GM18868 (cell line): ENCODE data around the gene COG5.

Experiments
- ATAC-seq: cut with Tn5 transposase; IDR thresholded peaks from one replicate; pipeline ENCODE4 v1.9.1; 2021; ENCODE audit warnings: mild to moderate bottlenecking, moderate library complexity; ENCODE audit not compliant: unreplicated experiment

The COG5 gene

DNA sequence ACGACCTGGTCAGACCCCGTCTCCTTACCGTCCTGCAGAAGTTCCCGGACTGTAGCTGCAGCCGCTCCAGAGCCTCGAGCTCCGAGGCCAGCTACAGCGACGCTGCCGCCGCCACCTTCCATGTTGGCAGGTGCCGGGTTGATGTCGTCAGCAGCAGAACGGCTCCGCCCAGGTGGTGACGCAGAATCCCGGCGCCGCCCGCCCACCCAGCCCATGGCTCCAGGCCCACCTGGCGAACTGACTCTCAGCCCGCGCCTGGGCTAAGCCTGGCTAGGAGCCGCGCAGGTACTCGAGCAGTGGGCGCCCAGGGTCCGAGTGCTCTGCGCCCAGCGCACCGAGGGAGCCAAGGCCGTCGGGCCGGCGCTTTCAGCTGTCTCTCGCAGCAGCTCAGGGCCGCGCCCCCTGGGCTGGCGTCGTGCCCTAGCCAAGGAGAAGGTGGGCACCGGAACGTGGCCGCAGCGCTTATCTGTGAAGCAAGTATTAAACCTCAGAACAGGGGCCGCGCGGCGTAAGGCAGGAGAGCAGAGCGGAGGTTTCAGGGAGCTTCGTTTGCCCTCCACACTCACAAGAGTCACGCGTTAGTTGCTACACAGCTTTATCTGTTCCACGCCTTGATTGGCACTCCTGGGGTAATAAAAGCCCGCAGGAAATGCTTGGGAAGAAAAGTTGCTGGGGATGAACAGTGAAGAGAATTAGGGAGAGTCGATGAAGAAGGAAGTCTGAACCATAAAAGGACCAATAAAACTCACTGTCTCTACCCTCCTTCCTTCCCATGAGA is at the start of gene COG5, which contains the start of gene DUS4L:
Gene COG5 (minus strand): TSS at position 146 of the 778 bp plus-strand sequence. CDS start 24 bp downstream, at position 122.
Gene DUS4L (plus strand): TSS at position 197 of the 778 bp plus-strand sequence. CDS start 3,100 bp downstream, outside the sequence.
- peak; percentile 98 for ATAC-seq

DNA sequence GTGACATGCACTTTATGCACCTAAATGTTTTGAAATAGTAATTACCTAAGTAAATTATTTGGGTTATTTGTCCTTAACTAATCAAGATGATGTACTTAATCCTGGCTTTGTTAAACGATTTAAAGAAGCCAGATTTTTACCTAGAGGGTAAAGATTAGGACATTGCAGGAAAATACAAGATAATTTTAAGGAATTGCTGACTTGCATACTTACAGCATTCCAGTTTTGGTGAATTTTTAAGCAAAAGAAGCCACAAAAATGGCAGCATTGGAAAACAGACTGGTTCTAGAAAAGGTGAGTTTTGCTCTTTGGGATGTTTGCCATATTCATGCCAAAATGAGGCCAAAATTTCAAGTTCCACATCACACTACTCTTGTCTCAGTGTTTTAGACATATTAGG is 49.7 kb upstream of the COG5 start:
- no peak for ATAC-seq

DNA sequence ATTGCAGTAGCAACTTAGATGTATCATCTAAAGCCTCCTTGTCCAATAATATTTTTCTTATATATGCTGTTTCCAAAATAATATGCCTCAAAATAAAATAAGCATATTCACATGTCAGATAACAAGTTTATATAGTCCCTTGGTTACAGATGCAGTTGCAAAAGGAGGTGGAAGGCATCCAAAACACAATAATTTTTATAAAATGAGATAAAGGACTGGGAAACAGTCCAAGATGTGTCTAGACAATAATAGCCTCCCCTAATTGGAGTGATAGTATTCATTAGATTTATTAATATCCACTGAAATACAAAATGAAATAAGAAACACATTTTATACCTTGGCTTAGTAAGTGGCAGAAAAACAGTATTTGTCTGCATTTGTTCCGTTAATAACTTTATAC is 46.6 kb upstream of the COG5 start:
- ATAC-seq, result no peak

DNA sequence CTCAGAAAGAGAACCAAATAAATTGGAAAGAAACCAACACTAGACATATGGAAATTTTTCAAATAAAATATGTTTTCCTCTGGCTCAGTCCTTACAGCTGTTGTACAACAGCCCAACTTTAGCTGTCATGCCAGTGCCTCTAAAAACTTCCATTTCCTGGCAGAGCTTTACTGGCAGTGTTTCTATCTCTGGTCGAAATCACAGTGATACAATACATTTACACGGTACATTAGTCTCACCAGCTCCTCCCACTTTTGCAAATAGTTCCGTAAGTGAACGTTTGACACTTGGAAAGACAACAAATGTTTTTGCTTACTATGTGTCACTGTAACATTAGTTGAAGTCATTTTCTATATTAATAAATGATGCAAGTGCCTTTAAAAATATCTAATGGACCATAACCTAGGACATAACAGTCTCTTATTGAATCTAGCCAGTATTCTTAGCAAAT is 46.1 kb upstream of the COG5 start:
- ATAC-seq, result no peak

DNA sequence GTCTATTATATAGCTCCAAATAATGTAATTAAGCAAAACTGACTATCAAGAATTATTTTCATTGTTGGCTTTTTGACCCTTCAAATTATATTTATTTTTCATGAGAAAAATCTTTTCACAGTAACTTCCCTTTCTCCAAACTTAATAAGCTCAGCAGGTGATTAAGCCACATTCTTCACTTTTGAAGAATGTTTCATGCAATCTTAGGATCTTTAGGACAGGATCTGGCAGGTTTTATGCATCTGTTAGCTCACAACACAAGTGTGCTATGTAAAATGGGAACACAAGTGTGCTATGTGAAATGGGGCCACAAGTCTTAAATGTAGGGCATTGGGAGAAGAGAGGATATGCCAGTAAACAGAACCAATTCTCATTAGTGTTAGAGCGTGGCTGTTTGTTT is 42.6 kb upstream of the COG5 start:
- ATAC-seq, result no peak

DNA sequence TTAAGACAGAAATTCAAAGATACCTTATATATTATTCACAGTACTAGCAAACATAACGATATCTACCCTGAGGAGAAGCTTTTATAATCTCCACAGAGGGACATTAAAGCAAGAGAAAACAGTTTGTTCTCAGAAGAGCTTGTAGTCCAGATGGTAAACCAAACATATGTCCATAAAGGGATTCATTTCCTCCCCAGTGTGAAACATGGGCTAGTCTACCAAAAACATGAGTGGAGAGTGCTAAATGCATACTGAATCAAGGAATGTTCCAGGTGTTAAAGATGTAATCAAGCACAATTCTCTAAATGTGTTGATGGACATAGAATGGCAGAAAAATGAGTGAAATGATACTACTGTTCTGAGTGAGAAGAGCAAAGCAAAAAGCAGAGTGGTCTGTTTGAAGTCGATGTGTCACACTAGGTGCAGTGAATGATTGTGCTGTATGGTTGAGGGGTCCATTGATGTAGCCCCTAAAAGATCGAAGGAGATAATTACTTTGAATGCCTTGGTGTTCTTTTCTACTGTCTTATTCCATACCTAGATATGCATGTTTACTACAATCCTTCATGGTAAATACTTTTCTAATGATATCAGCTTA is 41.6 kb upstream of the COG5 start:
- ATAC-seq, result no peak

DNA sequence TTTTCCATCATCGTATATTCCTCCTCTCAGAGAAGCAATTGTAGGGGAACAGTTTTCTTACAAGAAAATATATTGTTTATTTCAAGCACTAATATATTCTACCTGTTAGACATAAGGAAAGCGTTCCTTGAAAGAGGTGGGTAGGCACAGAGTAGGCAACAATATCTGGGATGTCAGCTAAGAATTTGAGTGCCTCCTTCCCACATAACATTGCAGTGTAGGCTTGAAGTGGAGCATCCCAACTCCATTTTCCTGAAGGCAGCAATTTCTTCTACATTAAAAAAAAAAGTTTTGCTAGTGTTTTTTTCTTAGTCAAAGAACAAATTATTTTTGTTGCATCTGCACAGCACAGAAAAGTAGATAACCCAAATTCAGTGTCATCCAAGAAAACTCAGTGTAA is 37.1 kb upstream of the COG5 start:
- no peak for ATAC-seq

DNA sequence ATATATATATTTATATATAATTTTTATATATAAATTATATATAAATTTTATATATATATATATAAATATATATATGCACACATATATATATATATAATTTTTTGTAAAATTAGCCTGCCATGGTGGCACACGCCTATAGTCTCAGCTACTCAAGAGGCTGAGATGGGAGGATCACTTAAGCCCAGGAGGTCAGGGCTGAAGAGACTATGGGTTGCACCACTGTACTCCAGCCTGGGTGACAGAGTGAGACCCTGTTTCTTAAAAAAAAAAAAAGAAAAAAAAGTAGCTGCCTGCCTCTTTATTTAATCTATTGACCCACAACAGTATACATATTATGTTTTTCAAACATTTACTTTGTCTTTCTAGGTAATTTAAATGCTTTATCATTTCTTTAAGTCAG is 35.5 kb upstream of the COG5 start:
- ATAC-seq, result no peak

DNA sequence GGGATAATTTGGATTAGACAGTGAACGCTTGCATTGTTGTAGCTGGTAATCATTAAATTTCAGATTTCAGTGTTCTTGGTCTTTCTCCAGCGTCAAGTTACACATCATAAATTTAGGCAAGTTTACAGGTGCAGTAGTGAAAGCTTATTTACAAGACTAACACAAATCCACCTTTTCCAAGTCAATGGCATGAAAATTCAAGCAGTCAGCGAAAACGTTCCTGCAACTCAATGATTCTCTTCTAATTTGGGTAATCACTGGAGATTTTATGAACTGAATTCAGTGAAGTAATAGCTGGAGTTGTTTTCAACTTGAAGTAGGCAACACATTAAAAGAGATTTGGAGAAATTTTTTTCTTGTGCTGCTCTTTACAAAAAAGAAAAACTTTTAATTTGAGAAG is 34.2 kb upstream of the COG5 start:
- ATAC-seq, result no peak

DNA sequence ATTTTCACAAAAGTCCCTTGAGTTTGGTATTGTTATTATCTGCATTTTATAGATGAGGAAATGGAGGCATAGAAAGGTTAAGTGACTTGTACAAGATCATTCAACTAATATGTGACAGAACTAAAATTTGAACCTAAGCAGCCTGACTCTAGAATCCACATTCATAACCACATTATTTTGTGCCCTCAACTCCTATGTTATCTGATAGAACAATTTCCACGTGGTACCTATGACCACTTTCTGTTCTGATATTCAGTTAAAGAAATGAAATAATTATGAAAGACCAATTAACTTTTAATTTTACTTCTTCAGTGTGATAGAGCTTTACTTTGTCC is 33.8 kb upstream of the COG5 start:
- ATAC-seq, result no peak

DNA sequence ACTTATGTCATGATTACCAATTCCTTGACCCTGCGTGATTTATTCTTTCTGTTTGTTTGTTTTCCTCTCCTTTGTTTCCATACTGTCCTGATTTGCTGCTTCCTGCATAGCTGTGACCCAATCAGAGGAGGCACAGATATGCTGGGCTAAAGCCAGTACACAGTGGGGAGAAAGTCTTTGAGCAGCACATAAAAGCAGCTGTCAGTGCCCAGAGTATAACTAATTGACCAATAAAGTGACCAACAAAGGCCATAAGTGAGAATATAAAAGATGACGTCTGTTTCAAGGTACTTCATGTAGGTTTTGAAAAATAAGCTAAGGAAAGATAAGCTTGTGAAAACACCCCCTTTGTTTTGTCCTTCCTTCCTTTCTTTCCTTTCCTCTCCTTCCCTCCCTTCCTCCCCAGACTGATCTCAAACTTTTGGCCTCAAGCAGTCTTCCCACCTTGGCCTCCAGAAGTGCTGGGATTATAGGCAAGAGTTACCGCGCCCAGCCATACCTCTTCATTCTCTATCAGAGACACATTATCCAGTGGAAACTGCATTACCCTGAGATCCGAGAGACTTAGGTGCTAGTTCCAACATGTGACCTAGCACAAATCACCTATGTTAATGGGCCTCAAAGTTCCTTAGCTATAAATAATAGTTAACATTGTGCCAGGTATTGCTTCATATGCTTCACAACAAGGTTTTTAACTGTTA is 33.3 kb upstream of the COG5 start:
- no peak for ATAC-seq

DNA sequence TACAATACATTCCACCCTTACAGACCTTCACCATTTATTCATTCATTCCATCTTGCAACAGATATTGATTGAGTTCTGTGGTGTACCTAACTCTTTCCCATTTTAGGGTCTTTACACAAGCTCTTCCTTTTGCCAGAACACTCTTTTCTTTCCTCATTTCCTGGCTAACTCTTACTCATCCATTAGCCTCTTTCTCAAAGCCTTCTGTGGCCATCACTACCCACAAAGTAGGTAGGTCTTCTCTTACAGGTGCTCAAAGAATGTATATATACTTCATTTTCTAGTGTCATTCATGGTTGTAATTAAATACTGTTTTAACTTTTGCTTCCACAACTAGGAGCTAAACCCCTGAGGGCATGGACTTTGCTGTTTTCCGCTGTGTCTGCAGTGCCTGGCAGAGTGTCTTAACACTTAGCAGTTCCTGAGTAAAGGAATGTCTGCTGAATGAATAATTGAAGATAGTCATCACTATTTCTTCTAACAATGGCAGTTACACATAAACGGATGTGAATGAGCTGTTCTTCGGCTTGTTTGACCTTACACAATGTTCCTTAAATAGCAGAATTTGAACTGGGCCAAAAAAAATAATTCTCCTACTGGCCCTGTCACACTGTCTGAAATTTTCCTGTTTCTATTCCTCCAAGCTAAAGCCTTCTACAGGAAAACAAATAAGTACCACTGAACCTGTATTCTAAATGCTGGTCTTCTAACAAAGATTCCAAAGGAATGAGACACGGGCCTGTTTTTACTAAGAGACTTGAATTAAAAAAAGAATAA is 31.4 kb upstream of the COG5 start:
- ATAC-seq, result no peak

DNA sequence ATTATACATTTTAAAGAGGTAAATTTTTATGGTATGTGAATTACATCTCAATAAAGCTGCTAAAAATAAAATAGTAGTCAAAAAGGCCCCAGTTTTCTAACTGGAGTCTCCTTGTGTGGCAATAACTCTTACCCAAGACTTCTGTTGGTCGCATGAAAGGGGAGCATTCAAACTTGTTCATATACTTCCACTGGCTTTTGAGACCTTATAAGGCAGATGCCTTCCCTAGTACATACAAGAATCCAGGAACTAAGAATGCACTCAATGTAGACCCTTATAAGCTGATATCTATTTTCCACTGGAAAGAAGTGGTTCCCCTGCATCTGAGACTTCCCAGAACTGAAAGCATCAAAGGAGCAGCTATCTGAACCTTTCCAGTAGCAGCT is 29.3 kb upstream of the COG5 start:
- ATAC-seq, result no peak

DNA sequence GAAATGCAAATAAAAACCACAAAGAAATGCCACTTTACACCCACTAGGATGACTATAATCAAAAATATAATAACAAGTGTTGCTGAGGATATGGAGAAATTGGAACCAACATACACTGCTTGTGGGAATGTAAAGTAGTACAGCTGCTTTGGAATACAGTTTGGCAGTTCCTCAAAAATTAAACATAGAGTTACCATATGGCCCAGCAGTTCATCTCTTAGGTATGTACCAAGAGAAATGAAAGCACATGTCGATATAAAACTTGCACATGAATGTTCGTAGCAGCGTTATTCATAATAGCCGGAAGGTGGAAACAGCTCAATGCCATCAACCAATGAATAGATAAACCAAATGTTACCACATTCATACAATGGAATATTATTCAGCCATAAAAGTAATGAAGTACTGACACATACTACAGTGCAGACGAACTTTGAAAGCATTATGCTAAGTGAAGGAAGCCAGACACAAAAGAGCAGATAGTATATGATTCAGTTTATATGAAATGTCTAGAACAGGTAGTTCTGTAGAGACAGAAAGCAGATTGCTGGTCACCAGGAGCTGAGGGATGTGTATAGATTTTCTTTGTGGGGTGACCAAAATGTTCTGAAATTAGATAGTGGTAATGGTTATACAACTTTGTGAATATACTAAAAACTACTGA is 28.8 kb upstream of the COG5 start:
- no peak for ATAC-seq

DNA sequence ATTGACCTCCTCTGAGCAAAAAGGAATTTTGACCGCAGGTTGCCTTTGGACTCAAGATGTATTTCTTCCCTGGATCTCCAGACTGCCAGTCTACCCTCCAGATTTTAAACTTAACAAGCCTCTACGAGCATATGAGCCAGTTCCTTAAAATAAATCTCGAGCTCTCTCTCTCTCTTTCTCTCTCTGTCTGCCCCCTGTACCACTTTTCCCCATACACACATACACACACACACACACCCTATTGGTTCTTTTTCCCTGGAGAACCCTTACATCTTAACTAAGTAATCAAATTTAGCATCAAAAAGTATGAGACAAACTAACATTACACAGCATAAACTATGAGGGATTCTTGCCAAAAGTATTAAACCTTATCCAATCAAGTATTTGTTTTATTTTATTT is 27.7 kb upstream of the COG5 start:
- ATAC-seq, result no peak

DNA sequence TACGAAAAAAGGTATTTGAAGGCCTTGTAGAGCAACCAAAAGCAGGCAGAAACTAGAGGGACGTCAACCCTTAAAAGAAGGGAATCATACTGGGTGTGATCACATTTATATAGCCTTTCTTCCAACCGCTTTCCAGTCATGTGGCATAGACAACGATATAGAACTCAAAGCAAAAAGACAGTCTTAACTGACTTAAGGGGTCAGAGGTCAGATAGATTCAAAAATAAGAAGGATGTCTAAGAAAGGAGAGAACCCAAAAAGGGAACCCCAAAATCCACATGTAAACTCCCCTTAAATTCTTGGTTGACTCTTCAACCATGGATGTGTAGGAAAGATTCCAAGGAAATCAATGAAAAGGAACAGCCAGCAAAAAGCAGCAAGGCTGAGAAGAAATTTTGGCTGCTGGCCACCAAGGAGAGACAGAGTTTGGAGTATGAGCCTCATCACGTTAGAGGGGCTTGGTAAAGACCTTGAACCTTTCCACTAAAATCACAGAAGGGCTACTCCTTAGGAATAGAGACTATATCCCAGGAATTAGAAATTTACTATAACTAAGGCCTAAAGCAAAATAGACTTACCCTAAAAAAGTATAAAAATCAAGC is 24.9 kb upstream of the COG5 start:
- no peak for ATAC-seq

DNA sequence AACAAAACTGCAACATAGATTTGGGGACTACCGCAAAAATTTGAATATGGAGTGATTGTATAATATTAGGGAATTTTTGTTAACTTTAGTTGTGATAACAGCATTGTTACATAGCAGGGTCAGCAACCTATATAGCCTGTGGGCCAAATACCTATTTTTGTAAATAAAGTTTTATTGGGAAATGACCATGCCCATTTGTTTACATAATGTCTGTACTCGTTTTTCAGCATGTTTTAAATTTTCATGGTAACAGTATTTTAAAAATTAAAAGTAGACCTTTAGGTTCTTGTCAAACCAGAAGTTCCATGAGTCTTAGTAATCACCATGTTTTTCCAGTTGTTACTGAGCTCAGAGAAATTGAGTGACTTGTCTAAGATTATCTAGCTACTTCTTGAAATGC is 21.0 kb upstream of the COG5 start:
- no peak for ATAC-seq

DNA sequence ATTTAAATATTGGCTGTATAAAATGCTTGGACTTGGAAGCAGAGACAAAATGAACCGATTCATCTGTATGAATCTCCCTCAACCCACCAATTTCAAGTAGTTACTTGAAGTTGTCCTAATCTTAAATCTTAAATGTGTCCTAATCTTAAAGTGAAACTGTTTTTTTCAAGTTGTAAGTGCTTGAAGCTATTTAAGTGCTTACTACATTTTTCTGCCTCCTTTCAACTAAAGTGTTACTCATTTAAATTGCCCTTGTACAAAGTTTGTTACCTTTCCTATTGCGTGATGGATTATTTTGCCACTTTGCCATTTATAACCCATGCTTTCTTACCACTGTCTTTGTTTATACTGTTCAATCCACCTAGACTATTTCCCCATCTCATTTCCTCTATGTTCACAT is 19.2 kb upstream of the COG5 start:
- no peak for ATAC-seq

DNA sequence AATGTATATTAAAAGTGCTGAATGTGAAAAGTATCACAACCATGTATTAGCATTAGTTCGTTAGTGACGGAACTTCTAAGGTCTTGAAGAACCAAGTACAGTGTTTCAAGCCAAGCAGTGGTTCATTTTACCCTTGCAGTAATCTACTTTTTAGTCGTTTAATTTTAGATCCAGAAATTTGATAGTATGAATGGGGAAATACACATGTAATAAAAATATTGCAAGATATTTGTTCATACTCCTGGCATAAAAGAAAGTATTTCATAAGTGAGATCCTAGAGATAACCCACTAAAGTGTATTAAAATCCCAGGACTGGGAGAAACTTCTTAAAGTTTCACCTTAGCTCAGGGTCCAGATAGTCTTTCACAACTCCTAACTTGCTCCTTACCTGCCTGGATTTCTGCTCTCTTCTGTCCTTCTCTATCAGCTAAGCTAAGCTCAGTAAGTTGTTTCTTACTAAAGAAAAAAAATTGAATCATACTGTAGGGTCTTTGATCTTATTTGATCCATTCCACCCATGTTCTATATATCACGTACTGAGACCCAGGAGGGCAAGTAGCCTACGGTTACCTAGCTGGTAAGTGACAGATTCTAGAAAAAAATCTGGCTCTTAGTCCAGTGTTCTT is 17.8 kb upstream of the COG5 start:
- ATAC-seq, result no peak
